Choroid plexus epithelial cell (primary cell): ENCODE results near the gene RGS10.
A peak's percentile ranks its signal among the peaks of the same experiment; 100 is the strongest.

Source experiments
- DNase-seq: peaks from one replicate; pipeline ENCODE4 v3.0.0-alpha.2; 2010; ENCODE audit warnings: low read depth
- H3K4me3 ChIP-seq: 2 replicates; pipeline ENCODE4 v1.5.1; 2011; ENCODE audit warnings: low read depth, mild to moderate bottlenecking, control low read depth, low read length, moderate library complexity
- CTCF ChIP-seq: conservative IDR thresholded peaks from 2 replicates; pipeline ENCODE4 v1.5.1; 2011; ENCODE audit warnings: low read depth, mild to moderate bottlenecking, control low read depth, inconsistent platforms, low read length, moderate library complexity

RGS10 gene

GRCh38 chr10:119483001-119483400 lies 59.5 kb downstream of the RGS10 start:
- no peak for DNase-seq
- TF ChIP-seq CTCF: no peak
- H3K4me3 ChIP-seq: no peak overlapping the region

DNA sequence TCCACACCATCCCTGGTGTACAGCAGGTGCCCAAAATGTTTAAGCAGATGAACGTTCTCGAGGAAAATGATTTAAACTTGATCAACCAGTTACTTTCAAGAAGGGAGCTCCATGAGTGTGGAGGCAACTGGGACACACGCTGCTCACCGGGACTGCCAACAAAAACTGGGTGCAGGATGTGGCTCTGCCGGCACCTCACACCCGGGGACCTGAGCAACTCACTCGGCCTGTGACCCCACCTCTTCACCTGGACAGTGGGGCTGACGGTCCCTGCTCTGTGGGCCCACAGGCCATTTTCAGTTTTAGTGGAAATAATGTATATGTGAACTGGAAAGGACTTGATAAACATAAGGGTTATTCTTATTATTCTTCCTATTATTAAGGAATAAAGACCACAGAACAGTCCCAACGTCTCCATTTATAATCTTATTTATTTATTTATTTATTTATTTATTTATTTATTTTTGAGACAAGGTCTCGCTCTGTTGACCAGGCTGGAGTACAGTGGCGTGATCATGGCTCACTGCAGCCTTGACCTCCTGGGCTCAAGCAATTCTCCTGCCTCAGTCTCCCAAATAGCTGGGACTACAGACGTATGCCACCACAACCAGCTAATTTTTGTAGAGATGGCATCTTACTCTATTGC lies 60.6 kb downstream of the RGS10 start:
- DNase-seq: no peak
- TF ChIP-seq CTCF: no peak
- no peak overlapping the region for H3K4me3 ChIP-seq

DNA sequence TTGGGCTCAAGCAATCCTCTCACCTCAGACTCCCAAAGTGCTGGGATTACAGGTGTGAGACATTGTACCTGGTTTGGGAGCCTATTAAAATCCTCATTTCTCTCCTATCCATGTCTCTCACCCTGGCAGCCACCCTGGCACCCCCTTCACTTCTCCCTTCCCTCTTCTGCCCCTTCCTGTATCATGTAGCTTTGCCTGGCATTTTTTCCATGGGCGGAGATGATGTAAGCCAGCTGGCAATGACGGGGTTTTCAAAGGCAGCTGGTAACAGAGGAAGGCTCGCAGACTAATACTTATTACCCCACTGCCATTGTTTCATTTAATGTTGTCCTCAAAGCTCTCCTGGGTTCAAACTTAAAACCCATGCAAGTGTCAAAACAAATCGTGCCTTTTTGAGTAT lies 61.9 kb downstream of the RGS10 start:
- H3K4me3 ChIP-seq: no peak overlapping the region
- DNase-seq: no peak
- no peak for TF ChIP-seq CTCF

DNA sequence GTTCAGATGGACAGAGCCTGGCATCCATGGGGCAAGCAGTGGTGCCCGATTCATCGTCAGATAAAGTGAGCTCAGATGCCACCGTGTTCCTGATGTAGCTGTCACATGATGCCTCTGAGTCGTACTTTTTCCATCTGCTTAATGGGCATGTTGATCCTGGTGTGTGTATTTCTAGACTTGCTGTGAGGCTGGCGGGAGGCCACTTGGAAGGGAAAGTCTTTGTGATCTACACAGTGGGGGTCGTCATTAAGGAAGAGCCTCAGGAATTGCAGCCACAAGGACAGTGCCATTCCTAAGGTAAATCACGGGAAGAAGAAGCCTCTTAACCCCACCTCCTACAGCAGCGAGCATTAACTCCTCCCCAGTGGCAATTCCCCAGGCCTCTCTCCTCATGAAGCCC lies 63.0 kb downstream of the RGS10 start:
- H3K4me3 ChIP-seq: no peak overlapping the region
- TF ChIP-seq CTCF: no peak
- DNase-seq: peak; percentile 13

DNA sequence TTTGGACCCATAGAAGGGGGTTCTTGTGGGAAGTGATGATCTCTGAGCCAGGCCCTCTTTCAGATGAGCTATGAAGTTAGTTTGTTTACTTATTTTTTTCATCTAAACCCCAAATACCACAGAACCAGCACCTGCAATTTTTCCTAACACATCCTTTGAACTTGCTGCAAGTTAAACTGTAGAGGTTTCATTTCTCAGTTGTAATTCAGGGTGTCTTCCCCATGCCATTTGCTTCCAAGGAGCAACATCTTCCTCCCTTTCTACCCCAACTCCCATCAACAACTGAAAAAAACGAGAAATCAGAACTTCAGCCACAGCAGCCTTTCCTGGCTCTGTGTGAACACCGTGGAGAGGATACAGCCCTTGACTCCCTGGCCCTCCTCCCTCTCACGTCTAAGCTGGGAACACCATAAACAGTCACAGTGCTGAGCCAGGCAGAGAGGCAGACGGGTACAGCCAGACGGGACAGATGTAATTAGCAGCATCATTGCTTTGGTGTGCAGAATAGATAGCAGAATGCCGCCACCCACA lies 63.6 kb downstream of the RGS10 start:
- no peak for TF ChIP-seq CTCF
- H3K4me3 ChIP-seq: no peak overlapping the region
- DNase-seq: no peak

- DNase-seq: peak; percentile 16
- H3K4me3 ChIP-seq: no peak overlapping the region
- no peak for TF ChIP-seq CTCF
Observed at GRCh38 chr10:119478111-119478802, 64.3 kb downstream of the RGS10 start.

- TF ChIP-seq CTCF: no peak
- no peak for DNase-seq
- H3K4me3 ChIP-seq: no peak overlapping the region
Observed at GRCh38 chr10:119477444-119477843, 65.1 kb downstream of the RGS10 start.
